ENCODE results near the gene VSIR.

Gene VSIR

DNA sequence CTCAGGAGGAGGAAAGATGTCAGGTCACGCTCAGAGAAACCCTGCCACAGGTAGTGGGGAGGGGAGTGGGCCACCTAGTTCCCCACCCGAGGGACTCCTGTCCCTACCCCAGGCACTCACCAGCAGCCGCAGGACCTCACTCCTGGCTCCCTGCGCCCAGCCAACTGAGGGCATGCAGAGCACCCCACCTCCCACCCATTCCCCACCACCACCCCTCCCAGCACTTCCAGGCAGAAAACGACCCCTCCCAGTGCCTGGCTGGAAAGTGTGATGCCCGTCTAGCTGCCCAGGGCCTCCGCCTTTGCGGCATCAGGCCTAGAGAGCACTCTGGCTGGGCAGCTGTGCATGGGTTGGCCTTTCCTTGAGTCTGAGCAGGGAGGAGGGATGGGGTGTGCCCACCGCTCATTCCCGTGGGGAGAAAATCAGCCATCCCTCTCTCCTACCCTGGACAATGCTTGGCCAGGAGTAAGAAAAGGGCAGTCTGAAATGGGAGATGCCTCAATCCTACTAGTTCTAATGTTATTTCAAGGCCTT, 55.1 kb downstream of the VSIR start:
- H3K27ac Mint-ChIP-seq: no peak overlapping the region
- no peaks in the 10 kb centered on the region for H3K36me3 Mint-ChIP-seq (ENCODE audit: low read depth)
- no peaks in the 10 kb centered on the region for H3K27me3 Mint-ChIP-seq
- H3K9me3 Mint-ChIP-seq: no peaks in the 10 kb centered on the region
- H3K4me3 Mint-ChIP-seq: no peak overlapping the region
- no peak for DNase-seq
- peaks cover 50% of the 10 kb centered on the region for H3K4me1 Mint-ChIP-seq (ENCODE audit: low read depth)

DNA sequence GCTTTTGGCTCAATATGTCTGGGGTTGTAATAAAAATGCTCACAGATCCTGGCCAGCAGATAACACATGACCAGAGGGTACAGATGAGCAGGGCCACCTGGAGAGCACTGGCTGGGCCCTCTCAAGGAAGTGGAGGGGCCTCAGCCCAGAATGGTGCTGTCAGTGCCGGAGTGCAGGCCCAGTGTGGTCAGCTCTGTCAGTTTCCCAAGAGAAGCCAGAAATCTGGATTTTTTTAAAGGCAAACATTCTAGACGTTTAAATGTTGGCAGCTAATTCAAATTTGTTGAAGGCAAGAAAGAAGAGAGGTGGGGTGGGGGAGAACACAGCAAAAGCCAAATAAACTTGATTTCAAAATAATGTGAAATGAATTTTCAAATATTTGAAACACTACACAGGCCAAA, 55.8 kb downstream of the VSIR start:
- peak overlapping the region; percentile 59 for H3K27ac Mint-ChIP-seq
- no peaks in the 10 kb centered on the region for H3K27me3 Mint-ChIP-seq
- H3K36me3 Mint-ChIP-seq (ENCODE audit: low read depth): no peaks in the 10 kb centered on the region
- H3K4me3 Mint-ChIP-seq: no peak overlapping the region
- H3K9me3 Mint-ChIP-seq: no peaks in the 10 kb centered on the region
- DNase-seq: no peak
- peaks cover 50% of the 10 kb centered on the region for H3K4me1 Mint-ChIP-seq (ENCODE audit: low read depth)

DNA sequence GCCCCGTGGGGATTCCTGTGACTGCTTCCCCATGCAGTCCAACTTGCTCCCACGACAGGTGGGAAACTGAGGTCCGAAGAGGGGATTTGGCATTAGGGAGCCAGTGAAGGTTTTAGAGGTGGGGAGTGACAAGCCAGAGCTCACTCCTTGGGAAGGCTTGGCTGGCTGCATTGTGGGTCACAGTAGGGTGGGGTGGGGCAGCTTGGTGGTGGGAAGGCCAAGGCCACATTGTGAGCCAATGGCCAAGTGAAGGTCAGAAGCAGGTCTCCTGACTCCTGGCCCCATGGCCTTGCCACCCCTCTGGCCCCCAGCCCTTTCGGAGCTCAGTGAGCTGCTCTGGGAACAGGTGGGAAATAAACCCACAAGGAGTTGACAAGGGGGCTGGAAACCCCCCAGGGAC, 56.3 kb downstream of the VSIR start:
- peak overlapping the region; percentile 40 for H3K27ac Mint-ChIP-seq
- H3K4me3 Mint-ChIP-seq: no peak overlapping the region
- H3K9me3 Mint-ChIP-seq: no peaks in the 10 kb centered on the region
- H3K4me1 Mint-ChIP-seq (ENCODE audit: low read depth): peaks cover 52% of the 10 kb centered on the region
- no peaks in the 10 kb centered on the region for H3K27me3 Mint-ChIP-seq
- no peaks in the 10 kb centered on the region for H3K36me3 Mint-ChIP-seq (ENCODE audit: low read depth)
- no peak for DNase-seq

DNA sequence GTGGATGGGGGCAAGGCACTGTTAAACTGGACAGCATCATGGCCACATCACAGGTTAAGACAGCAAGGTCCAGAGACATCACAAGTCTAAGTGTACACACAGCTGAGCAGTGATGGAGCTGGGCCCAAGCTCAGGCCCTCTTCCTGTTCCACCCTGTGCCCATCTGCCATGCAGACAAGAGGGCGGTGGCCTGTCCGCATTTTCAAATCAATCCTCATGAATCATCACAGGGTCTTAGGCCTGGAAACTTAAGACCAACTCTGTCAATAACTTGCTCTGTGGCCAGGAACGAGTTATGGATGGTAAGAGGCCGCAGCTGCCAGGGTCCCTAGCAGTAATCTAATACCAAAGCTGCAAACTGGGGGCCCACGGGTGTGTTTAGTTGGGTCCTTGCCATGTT, 56.9 kb downstream of the VSIR start:
- Mint-ChIP-seq H3K27me3 (no peaks in the 10 kb centered on the region), H3K27ac (peak overlapping the region; percentile 11), H3K36me3 (ENCODE audit: low read depth) (no peaks in the 10 kb centered on the region), H3K4me3 (no peak overlapping the region), H3K4me1 (ENCODE audit: low read depth) (peaks cover 54% of the 10 kb centered on the region), H3K9me3 (no peaks in the 10 kb centered on the region)
- no peak for DNase-seq

- Mint-ChIP-seq H3K36me3 (ENCODE audit: low read depth) (no peaks in the 10 kb centered on the region), H3K9me3 (no peaks in the 10 kb centered on the region), H3K4me3 (no peak overlapping the region), H3K27me3 (no peaks in the 10 kb centered on the region), H3K27ac (peak overlapping the region; percentile 77), H3K4me1 (ENCODE audit: low read depth) (peaks cover 54% of the 10 kb centered on the region)
- DNase-seq: no peak
Measured at GRCh38 chr10:71715860-71716259, 57.5 kb downstream of the VSIR start.

DNA sequence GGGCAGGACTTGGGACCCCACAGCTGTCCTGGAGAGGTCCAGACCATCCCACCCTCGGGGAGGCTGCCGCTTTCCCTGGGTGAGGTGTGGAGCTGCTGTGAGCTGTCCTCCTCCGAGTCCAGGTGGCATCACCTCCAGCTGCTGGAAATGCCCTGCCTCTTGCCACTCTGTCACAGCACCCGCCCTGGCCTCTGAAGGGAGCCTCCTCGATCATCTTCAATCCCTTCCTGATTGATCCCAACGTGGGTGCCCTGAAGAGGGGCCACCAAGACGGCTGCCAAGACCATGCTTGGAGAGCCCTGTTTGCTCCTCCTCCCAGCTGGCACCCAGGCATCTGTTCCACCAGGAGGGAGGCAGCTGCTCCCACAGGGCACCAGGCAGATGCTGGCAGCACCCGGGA, 58.3 kb downstream of the VSIR start:
- Mint-ChIP-seq H3K4me3 (peak overlapping the region; percentile 10), H3K27me3 (no peaks in the 10 kb centered on the region), H3K27ac (peak overlapping the region; percentile 77), H3K4me1 (ENCODE audit: low read depth) (peaks cover 54% of the 10 kb centered on the region), H3K36me3 (ENCODE audit: low read depth) (no peaks in the 10 kb centered on the region), H3K9me3 (no peaks in the 10 kb centered on the region)
- no peak for DNase-seq

DNA sequence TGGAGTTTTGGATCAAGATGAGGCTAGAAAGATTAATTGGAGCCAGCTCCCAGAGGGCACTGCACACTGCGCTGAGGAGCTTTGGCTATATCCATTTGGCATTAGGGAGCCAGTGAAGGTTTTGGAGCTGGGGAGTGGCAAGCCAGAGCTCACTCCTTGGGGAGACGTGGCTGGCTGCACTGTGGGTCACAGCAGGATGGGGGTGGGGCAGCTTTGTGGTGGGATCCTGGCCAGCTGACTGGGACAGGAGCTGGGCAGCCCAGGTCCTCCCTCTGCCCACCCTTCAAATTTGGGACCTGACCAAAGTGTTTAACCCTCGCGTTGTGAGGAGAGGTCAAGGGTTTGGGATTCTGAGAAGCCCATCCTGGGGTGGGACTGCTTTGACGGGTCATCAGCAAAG, 58.7 kb downstream of the VSIR start:
- peaks cover 57% of the 10 kb centered on the region for H3K4me1 Mint-ChIP-seq (ENCODE audit: low read depth)
- no peak for DNase-seq
- H3K9me3 Mint-ChIP-seq: no peaks in the 10 kb centered on the region
- peak overlapping the region; percentile 73 for H3K4me3 Mint-ChIP-seq
- no peaks in the 10 kb centered on the region for H3K27me3 Mint-ChIP-seq
- H3K27ac Mint-ChIP-seq: peak overlapping the region; percentile 99
- no peaks in the 10 kb centered on the region for H3K36me3 Mint-ChIP-seq (ENCODE audit: low read depth)

GRCh38 chr10:71714031-71714410, 59.3 kb downstream of the VSIR start:
- H3K4me3 Mint-ChIP-seq: peak overlapping the region; percentile 73

GRCh38 chr10:71713135-71714030, 59.9 kb downstream of the VSIR start:
- peak; percentile 71 for DNase-seq
- Mint-ChIP-seq H3K27me3 (no peaks in the 10 kb centered on the region), H3K9me3 (no peaks in the 10 kb centered on the region), H3K27ac (peak overlapping the region; percentile 99), H3K36me3 (ENCODE audit: low read depth) (no peaks in the 10 kb centered on the region), H3K4me3 (peak overlapping the region; percentile 73), H3K4me1 (ENCODE audit: low read depth) (peaks cover 66% of the 10 kb centered on the region)

More at GRCh38 chr10:71714031-71714410, 59.3 kb downstream of the VSIR start:
- DNase-seq: no peak
- no peaks in the 10 kb centered on the region for H3K27me3 Mint-ChIP-seq
- no peaks in the 10 kb centered on the region for H3K36me3 Mint-ChIP-seq (ENCODE audit: low read depth)
- H3K27ac Mint-ChIP-seq: peak overlapping the region; percentile 99
- peaks cover 61% of the 10 kb centered on the region for H3K4me1 Mint-ChIP-seq (ENCODE audit: low read depth)
- no peaks in the 10 kb centered on the region for H3K9me3 Mint-ChIP-seq

DNA sequence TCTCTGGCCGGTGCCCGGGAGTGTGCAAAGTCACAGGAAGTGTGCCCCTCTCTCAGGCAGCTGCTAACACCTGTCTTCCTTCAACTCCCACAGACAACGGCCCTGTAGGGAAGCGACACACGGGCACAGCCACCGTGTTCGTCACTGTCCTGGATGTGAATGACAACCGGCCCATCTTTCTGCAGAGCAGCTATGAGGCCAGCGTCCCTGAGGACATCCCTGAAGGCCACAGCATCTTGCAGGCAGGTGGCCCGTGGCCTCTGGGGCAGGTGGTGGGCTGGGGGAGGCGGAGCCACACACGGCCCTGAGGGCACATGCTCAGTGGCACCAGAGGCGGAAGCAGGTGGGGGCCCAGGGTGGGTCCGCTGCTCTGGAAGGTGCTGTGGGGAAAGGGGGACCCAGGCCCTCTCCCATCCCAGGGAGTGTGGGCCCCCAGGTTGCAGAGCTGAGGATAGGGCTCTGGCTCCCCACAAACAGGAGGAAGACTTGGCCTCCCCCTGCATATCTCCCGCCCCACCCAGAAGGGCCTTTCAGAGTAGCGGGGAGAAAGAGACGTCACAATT, 60.7 kb downstream of the VSIR start:
- no peaks in the 10 kb centered on the region for H3K36me3 Mint-ChIP-seq (ENCODE audit: low read depth)
- H3K4me1 Mint-ChIP-seq (ENCODE audit: low read depth): peaks cover 72% of the 10 kb centered on the region
- no peaks in the 10 kb centered on the region for H3K27me3 Mint-ChIP-seq
- H3K9me3 Mint-ChIP-seq: no peaks in the 10 kb centered on the region
- peak overlapping the region; percentile 99 for H3K27ac Mint-ChIP-seq
- peak; percentile 69 for DNase-seq
- H3K4me3 Mint-ChIP-seq: peak overlapping the region; percentile 73

GRCh38 chr10:71712170-71712569, 61.1 kb downstream of the VSIR start:
- DNase-seq: no peak
- no peaks in the 10 kb centered on the region for H3K36me3 Mint-ChIP-seq (ENCODE audit: low read depth)
- peaks cover 72% of the 10 kb centered on the region for H3K4me1 Mint-ChIP-seq (ENCODE audit: low read depth)
- H3K9me3 Mint-ChIP-seq: no peaks in the 10 kb centered on the region
- peak overlapping the region; percentile 99 for H3K27ac Mint-ChIP-seq
- H3K27me3 Mint-ChIP-seq: no peaks in the 10 kb centered on the region
- H3K4me3 Mint-ChIP-seq: no peak overlapping the region

- Mint-ChIP-seq H3K9me3 (no peaks in the 10 kb centered on the region), H3K27ac (peak overlapping the region; percentile 99), H3K36me3 (ENCODE audit: low read depth) (no peaks in the 10 kb centered on the region), H3K4me3 (no peak overlapping the region), H3K4me1 (ENCODE audit: low read depth) (peaks cover 68% of the 10 kb centered on the region), H3K27me3 (no peaks in the 10 kb centered on the region)
- no peak for DNase-seq
Measured at GRCh38 chr10:71711052-71711623, 62.2 kb downstream of the VSIR start.

- peak overlapping the region; percentile 35 for H3K27ac Mint-ChIP-seq
- no peaks in the 10 kb centered on the region for H3K9me3 Mint-ChIP-seq
- H3K4me1 Mint-ChIP-seq (ENCODE audit: low read depth): peaks cover 63% of the 10 kb centered on the region
- no peak overlapping the region for H3K4me3 Mint-ChIP-seq
- DNase-seq: no peak
- H3K27me3 Mint-ChIP-seq: no peaks in the 10 kb centered on the region
- no peaks in the 10 kb centered on the region for H3K36me3 Mint-ChIP-seq (ENCODE audit: low read depth)
Measured at GRCh38 chr10:71710519-71710918, 62.8 kb downstream of the VSIR start.

- no peak for DNase-seq
- Mint-ChIP-seq H3K27ac (peak overlapping the region; percentile 9), H3K9me3 (no peaks in the 10 kb centered on the region), H3K4me3 (no peak overlapping the region), H3K27me3 (no peaks in the 10 kb centered on the region), H3K36me3 (ENCODE audit: low read depth) (no peaks in the 10 kb centered on the region), H3K4me1 (ENCODE audit: low read depth) (peaks cover 52% of the 10 kb centered on the region)
Measured at GRCh38 chr10:71708897-71709882, 64.1 kb downstream of the VSIR start.
